Nephron progenitor cell (in vitro differentiated cells): Measurements from ENCODE around the gene SPATA19.
A peak's percentile ranks its signal among the peaks of the same experiment; 100 is the strongest.

ENCODE experiments used
- DNase-seq: peaks from one replicate; pipeline ENCODE4 v3.0.0; 2021
- H3K27ac Mint-ChIP-seq: 2 replicates; pipeline ENCODE4 v1.8.0; 2021; ENCODE audit warnings: mild to moderate bottlenecking, moderate library complexity, mixed read lengths
- H3K27me3 Mint-ChIP-seq: 2 replicates; pipeline ENCODE4 v1.8.0; 2021; ENCODE audit warnings: mild to moderate bottlenecking, low read depth, mixed read lengths; ENCODE audit not compliant: poor library complexity
- H3K36me3 Mint-ChIP-seq: 2 replicates; pipeline ENCODE4 v1.8.0; 2021; ENCODE audit warnings: low read depth, mixed read lengths
- H3K4me1 Mint-ChIP-seq: 2 replicates; pipeline ENCODE4 v1.8.0; 2021; ENCODE audit warnings: mixed read lengths
- H3K4me3 Mint-ChIP-seq: 2 replicates; pipeline ENCODE4 v1.8.0; 2021; ENCODE audit warnings: mild to moderate bottlenecking, moderate library complexity, mixed read lengths
- H3K9me3 Mint-ChIP-seq: 2 replicates; pipeline ENCODE4 v1.8.0; 2021; ENCODE audit warnings: mild to moderate bottlenecking, moderate library complexity, mixed read lengths
- CTCF ChIP-seq: fragments of 200-600 bp; sonication (generic); IDR thresholded peaks from 2 replicates; pipeline ENCODE4 v1.5.0; 2021; ENCODE audit warnings: antibody characterized with exemption

SPATA19 gene

DNA sequence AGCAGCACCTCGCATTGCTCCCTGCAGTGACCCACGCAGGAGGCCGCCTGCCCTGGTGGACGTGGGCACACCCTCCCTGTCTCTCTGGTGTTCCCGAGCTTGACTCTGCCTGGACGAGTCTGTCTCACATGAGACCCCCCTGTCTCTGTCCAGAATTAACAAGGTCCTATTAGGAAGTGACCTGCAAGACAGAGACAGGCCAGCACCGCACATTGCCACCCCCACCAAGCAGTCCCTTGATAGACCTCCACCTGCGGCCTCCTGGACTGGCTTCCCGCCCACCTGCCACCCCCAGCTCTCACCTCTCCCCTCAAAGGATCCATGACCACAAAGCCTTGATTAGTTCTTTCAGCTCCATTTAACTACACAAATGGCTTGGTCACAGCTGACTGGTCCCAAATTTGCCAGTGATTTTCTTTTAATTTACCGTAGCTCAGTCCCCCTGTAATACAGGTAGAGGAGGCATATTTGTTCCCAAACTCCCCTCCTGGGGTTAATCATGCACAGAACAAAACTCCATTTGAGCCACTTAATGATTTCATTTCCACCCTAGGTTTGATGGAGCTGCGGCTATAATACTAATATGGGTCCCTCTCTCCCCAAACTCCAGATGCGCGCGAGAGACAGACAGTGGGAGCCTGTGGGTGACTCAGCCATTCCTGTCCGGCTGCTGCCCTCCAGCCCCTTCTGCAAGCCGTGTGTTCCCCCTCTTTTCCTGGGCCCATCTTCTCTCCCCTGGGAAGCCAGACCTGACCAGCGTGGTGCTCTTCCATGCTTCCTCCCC is 11.2 kb downstream of the SPATA19 start:
- no peak for TF ChIP-seq CTCF
- no peak overlapping the region for H3K27ac Mint-ChIP-seq
- no peak overlapping the region for H3K4me3 Mint-ChIP-seq

DNA sequence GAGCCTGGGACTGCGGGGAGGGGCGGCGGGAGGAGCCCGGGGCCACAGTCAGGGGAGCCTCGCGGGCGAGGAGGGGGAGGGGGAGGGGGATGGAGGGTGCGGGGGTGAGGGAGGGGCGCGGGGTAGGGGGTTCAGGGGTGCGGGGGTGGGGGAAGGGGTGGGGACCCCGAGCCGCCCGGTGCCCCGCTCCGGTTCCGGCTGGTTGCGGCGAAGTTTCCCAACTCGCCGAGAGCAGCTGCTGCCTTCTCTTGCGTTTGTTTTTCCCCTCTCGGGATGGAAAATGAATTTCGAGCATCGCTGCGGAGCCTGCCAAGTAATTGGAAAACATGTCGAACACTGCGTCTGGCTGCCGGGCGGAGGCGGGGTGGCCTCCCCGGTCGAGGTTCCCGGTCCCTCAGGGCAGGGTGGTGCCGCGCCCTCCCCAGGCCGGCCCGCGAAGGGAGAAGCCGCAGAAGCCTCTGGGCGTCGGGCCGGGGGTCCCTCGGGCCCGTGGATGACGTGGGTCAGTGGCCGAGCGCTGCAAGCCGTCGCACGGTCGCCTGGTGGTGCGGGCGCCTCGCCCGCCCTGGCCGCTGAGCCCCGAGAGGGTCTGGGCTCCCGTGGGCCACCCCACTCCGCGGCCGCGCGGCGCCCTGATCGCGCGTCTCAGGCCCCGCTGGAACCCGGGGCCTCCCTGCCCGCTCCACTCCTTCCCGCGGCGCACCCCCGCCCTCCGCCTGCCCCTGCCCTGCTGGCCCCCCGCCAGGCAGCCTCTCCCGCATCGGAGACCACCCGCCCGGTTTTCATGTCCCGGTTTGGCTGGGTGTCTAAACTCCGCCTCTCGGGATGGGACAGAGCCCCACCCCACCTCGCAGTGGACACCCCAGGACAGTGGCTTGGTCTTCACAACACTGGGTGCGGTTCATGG is 12.1 kb downstream of the SPATA19 start:
- Mint-ChIP-seq H3K4me3 (no peak overlapping the region), H3K4me1 (peaks cover 16% of the 10 kb centered on the region), H3K36me3 (no peaks in the 10 kb centered on the region), H3K9me3 (peaks cover 10% of the 10 kb centered on the region), H3K27me3 (peaks cover 25% of the 10 kb centered on the region), H3K27ac (no peak overlapping the region)
- DNase-seq, result no peak
- no peak for TF ChIP-seq CTCF

More for the DNA sequence above, 11.2 kb downstream of the SPATA19 start:
- no peak for DNase-seq
- no peaks in the 10 kb centered on the region for H3K36me3 Mint-ChIP-seq
- H3K27me3 Mint-ChIP-seq, result peaks cover 22% of the 10 kb centered on the region
- H3K4me1 Mint-ChIP-seq, result peaks cover 16% of the 10 kb centered on the region
- peaks cover 10% of the 10 kb centered on the region for H3K9me3 Mint-ChIP-seq

GRCh38 chr11:133832096-133832990 is 13.0 kb downstream of the SPATA19 start:
- Mint-ChIP-seq H3K4me1 (peaks cover 16% of the 10 kb centered on the region), H3K27me3 (peaks cover 27% of the 10 kb centered on the region), H3K4me3 (no peak overlapping the region), H3K27ac (no peak overlapping the region), H3K9me3 (peaks cover 4% of the 10 kb centered on the region), H3K36me3 (no peaks in the 10 kb centered on the region)
- TF ChIP-seq CTCF, result no peak
- DNase-seq, result no peak

GRCh38 chr11:133830931-133831907 is 14.1 kb downstream of the SPATA19 start:
- H3K27ac Mint-ChIP-seq, result no peak overlapping the region
- H3K27me3 Mint-ChIP-seq, result peaks cover 29% of the 10 kb centered on the region
- TF ChIP-seq CTCF, result peak; percentile 42
- no peaks in the 10 kb centered on the region for H3K36me3 Mint-ChIP-seq
- peaks cover 16% of the 10 kb centered on the region for H3K4me1 Mint-ChIP-seq
- no peak for DNase-seq
- H3K4me3 Mint-ChIP-seq, result no peak overlapping the region
- no peaks in the 10 kb centered on the region for H3K9me3 Mint-ChIP-seq

DNA sequence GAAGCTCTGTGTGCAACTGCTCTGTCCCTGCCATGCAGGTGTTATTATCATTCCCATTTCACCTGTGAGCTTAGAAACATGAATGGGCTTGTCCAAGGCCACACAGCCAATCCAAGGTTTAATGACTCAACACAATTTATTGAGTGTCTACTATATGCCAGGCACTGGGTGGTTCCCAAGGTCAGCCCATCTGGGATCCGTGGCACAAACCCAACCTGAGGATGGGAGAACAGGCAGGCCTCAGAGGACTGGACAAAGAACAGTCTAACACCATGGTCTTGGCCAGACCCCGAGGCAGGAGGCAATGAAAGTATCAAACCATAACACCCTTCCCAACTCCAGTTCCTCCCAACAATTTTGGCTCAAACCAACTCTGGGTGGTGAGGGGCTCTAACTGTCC is 15.7 kb downstream of the SPATA19 start:
- H3K9me3 Mint-ChIP-seq, result no peaks in the 10 kb centered on the region
- no peak overlapping the region for H3K27ac Mint-ChIP-seq
- TF ChIP-seq CTCF, result no peak
- no peak overlapping the region for H3K4me3 Mint-ChIP-seq
- H3K27me3 Mint-ChIP-seq, result peaks cover 29% of the 10 kb centered on the region
- no peak for DNase-seq
- H3K36me3 Mint-ChIP-seq, result no peaks in the 10 kb centered on the region
- peaks cover 6% of the 10 kb centered on the region for H3K4me1 Mint-ChIP-seq
